GM19452 (cell line): Measurements from ENCODE around the gene USP33.
"Not testable (repeated sequence)": the region's sequence is repeated elsewhere in the genome, so short reads cannot be mapped to it uniquely, and the experiment has no call there.

ENCODE experiments used
- ATAC-seq: cut with Tn5 transposase; IDR thresholded peaks from one replicate; pipeline ENCODE4 v1.9.1; 2021; ENCODE audit not compliant: unreplicated experiment

USP33 gene

DNA sequence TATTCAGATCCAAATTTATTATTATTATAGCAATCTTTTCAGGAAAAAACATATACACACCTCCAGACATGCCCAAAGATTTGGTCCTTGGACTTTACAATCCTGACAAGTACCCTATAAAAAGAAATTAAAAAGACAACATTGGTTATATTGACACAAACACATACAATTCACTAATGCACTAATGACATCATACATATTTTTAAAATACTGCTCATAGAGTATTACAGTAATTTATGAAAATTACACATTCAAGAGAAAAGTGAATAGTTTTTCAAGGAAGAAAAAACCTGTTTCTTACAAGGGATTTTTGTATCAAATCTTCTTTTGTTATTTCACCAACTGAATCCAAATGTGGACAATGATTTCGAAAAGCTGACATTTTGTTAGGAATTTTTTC lies 18.3 kb downstream of the USP33 start:
- no peak for ATAC-seq

DNA sequence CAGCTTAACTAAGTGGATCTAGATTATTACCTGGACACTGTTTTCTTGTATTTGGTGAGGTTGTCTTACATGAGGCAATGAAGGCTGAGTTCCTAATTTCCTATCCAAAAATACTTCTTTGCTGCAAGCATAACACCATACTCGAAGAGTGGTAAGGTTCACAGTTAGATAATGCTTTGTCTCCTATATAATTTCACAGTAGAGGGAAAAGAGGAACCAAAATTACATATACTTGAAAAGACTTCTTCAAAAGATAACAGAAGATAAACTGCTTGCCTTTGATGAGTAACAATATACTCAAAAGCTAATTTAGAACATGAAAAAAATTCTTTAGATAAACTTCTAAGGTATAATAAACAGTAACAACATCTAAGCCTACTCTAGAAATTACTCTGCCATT lies 20.4 kb downstream of the USP33 start:
- no peak for ATAC-seq

- no peak for ATAC-seq
Measured at GRCh38 chr1:77732090-77732489, 27.6 kb downstream of the USP33 start.

DNA sequence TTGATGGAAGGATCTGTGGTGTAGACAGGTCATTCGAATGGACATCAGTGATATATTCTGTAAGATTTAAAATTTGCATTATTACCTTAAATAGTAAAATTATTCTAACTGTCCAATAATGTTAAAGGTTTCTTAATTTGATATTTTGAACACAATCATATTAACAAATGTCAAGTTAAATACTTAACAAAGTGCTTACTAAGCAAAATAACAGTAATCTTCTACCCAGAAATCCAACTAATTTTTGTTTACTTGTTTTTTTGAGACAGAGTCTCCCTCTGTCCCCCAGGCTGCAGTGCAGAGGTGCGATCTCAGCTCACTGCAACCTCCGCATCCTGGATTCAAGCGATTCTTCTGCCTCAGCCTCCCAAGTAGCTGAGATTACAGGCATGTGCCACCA lies 33.9 kb downstream of the USP33 start:
- ATAC-seq, result no peak

GRCh38 chr1:77718181-77718580 lies 41.5 kb downstream of the USP33 start:
- ATAC-seq, result no peak

DNA sequence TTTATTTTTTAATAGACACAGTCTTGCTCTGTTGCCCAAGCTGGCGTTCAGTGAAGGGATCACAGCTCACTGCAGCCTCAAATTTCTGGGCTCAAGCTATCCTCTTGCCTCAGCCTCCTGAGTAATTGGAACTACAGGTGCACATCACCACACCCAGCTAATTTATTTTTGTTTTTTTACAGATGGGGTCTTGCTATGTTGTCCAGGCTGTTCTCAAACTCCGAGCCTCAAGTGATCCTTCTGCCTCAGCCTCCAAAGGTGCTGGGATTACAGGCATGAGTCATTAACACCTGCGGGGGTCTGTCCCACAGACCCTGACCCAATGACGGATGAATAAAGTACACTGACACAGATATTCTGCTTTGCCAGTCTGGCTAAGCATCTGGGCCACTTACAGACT lies 43.6 kb downstream of the USP33 start:
- no peak for ATAC-seq

DNA sequence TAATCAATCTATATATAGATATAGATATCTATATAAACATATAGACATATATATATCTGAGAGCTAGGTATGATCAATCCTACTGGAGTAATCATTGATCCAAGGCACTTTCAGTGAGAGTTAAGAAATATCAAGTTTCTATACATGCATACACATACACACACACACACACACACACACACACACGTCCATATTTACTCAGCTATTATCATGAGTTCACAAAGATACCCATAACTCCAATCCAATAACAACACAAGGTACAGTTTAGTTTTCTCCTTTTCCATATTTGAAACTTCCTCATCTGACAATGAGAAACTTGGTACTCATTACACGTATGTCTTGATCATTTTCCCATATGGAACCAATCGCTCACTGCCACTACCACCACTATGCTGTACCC lies 49.9 kb downstream of the USP33 start:
- no peak for ATAC-seq

DNA sequence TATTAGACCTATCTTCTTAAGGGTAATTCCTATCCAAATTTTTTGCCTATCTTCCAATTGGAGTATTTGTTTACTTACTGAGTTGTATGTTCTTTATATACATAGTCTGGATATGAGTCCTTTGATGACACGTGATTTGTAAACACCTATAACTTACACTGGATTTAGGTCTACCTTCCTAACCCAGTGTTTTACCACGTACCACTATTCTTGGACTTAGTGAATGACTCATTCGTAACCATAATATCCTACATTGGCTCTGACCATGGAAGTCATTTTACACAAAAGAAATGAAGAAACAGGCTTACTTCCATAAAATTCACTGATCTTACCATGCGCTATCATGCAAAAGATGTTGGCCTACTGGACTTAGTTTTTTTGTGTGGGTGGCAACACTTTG lies 53.3 kb downstream of the USP33 start:
- no peak for ATAC-seq

DNA sequence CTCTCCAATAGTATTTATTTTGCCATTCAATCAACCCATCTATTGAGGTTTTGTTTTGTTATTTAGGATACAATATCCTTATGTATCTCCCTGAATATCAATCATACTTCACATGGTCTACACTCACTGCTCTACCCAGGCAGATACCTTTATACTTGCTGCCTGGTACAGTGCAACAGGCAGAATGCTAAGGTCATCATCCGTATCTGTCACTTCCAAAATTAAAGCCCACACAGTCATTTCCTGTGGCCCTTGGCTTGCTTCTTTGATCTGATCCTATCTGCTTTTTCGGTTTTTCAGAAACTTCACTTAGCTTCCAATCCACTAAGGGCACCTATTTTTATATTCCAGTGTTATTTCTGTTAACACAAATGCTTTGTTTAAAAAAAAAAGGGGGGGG lies 54.9 kb downstream of the USP33 start:
- no peak for ATAC-seq

DNA sequence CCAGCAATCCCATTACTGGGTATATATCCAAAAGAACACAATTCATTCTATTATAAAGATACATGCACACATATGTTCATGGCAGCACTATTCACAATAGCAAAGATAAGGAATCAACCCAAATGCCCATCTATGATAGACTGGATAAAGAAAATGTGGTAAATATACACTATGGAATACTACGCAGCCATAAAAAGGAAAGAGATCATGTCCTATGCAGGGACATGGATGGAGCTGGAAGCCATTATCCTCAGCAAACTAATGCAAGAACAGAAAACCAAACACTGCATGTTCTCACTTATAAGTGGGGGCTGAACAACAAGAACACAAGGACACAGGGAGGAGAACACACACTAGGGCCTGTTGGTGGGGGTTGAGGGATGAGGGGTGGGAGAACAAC lies 60.0 kb downstream of the USP33 start:
- ATAC-seq, result not testable (repeated sequence)

GRCh38 chr1:77697441-77697840 lies 62.2 kb downstream of the USP33 start:
- ATAC-seq, result no peak

DNA sequence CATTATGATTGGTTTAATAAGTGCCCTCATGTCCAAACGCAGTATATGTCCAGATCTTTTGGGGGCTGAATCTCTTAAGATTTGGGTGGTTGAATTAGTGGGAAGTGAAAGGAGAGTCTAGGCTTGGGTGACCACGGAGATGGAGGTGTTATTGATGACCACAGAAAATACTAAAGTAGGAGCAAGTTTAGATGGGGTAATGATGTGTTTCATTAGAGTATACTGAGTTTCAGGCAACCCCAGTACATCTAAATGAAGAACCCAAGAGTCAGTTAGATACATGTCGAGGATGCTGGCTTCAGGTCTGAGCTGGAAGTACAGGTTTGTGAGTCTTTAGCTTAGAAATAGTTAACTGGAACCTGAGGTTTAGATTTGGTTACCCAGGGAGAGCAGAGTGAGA lies 70.7 kb downstream of the USP33 start:
- no peak for ATAC-seq

GRCh38 chr1:77687519-77687906 lies 72.1 kb downstream of the USP33 start:
- ATAC-seq, result no peak

- ATAC-seq, result no peak
Measured at GRCh38 chr1:77686796-77687518, 72.7 kb downstream of the USP33 start.

- ATAC-seq, result peak; percentile 83
Measured at GRCh38 chr1:77683160-77684148, 76.2 kb downstream of the USP33 start.

- ATAC-seq, result peak; percentile 73
Measured at GRCh38 chr1:77682460-77683159, 77.0 kb downstream of the USP33 start, which contains the start of gene ZZZ3. ZZZ3 (minus strand) TSS chr1:77682658; CDS start chr1:77633354, 49,304 bp downstream.

- ATAC-seq, result no peak
Measured at GRCh38 chr1:77680173-77680572, 79.5 kb downstream of the USP33 start.

DNA sequence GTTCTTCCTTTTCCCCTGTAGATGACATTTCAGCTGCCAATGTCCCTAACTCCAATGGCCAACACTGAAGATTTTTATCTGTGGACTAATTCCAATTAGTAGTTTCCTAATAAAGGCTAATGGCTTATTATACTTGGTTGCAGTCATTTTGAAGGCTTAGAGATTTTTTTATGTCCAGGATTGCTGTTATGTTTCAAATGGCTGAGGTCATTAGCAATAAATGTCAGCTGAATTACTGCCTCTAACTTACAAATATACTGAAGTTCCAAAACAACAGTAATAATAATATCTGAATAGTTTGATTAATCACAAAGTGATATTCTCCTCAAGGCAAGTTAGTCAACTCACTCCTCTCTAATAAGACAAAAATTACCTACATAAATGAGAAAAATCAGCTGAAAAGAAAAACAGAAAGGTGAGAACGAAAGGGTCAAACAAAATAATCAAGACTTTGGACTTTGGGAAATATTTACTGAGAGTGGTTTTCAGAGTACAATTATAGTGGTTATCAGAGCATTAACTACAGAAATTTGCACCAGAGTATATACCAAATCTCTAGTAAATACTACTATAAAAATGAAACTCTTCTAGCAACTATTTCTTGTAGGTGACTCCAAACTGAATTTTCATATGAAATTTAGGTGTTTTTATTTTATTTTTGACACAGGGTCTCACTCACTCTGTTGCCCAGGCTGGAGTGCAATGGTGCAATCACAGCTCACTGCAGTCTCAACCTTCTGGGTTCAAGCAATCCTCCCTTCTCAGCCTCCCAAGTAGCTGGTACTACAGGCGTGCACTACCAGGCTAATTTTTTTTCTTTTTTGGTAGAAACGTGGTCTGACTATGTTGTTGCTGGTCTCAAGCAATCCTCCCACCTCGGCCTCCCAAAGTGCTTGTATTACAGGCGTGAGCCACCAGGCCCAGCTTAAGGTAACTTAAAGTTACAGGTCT lies 80.7 kb downstream of the USP33 start:
- ATAC-seq, result no peak

DNA sequence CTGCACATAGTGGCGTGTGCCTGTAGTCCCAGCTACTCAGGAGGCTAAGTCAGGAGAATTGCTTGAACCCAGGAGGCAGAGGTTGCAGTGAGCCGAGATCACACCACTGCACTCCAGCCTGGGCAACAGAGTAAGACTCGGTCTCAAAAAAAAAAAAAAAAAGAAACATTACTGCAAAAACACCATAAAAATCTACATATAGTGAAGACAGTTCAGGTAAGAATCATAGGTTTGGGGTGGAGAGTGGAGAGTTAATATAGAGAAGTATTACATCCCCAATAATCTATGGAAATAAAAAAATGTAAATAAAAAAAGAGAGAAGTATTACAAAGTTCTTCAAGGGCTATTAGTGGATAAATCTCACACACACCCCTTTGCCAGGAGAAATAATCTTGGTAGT lies 84.8 kb downstream of the USP33 start:
- not testable (repeated sequence) for ATAC-seq

GRCh38 chr1:77673716-77674355 lies 85.8 kb downstream of the USP33 start:
- no peak for ATAC-seq
